WERI-Rb-1 (cell line): Measurements from ENCODE around the gene MYMK.

ENCODE experiments used
- DNase-seq: peaks from one replicate; pipeline ENCODE4 v3.0.0-alpha.2; 2020
- H3K27ac ChIP-seq: fragments of 250-450 bp; sonication (Bioruptor Pico); 2 replicates; pipeline ENCODE4 v1.5.1; 2020; ENCODE audit warnings: mild to moderate bottlenecking, moderate library complexity
- H3K27me3 ChIP-seq: fragments of 250-450 bp; sonication (Bioruptor Pico); 2 replicates; pipeline ENCODE4 v1.5.1; 2021; ENCODE audit warnings: mild to moderate bottlenecking, low read depth, moderate library complexity; ENCODE audit not compliant: insufficient read depth, severe bottlenecking
- H3K36me3 ChIP-seq: fragments of 250-450 bp; sonication (Bioruptor Pico); 2 replicates; pipeline ENCODE4 v1.5.1; 2020; ENCODE audit warnings: mild to moderate bottlenecking, moderate library complexity
- H3K4me3 ChIP-seq: 2 replicates; pipeline ENCODE4 v1.5.1; 2011; ENCODE audit warnings: low read depth, mild to moderate bottlenecking, control low read depth, low read length
- H3K9me3 ChIP-seq: fragments of 250-450 bp; sonication (Bioruptor Pico); 2 replicates; pipeline ENCODE4 v1.5.1; 2021; ENCODE audit warnings: mild to moderate bottlenecking, moderate library complexity; ENCODE audit not compliant: severe bottlenecking
- TF ChIP-seq, protein P1 (sequence below): IDR thresholded peaks from 2 replicates; pipeline ENCODE4 v1.5.1; 2011; ENCODE audit warnings: low read depth, mild to moderate bottlenecking, control low read depth, inconsistent platforms, low read length

MYMK gene

GRCh38 chr9:133524679-133525228, at the start of gene MYMK:
MYMK (minus strand) TSS chr9:133524959; CDS start chr9:133524844, 115 bp downstream.
- Histone ChIP-seq H3K4me3 (no peak within 1 kb of the TSS), H3K27ac (peak within 1 kb of the TSS; percentile 89), H3K9me3 (no peaks in the 10 kb centered on the region), H3K36me3 (no peaks in the 10 kb centered on the region), H3K27me3 (no peaks in the 10 kb centered on the region)
- TF ChIP-seq, protein P1, sequence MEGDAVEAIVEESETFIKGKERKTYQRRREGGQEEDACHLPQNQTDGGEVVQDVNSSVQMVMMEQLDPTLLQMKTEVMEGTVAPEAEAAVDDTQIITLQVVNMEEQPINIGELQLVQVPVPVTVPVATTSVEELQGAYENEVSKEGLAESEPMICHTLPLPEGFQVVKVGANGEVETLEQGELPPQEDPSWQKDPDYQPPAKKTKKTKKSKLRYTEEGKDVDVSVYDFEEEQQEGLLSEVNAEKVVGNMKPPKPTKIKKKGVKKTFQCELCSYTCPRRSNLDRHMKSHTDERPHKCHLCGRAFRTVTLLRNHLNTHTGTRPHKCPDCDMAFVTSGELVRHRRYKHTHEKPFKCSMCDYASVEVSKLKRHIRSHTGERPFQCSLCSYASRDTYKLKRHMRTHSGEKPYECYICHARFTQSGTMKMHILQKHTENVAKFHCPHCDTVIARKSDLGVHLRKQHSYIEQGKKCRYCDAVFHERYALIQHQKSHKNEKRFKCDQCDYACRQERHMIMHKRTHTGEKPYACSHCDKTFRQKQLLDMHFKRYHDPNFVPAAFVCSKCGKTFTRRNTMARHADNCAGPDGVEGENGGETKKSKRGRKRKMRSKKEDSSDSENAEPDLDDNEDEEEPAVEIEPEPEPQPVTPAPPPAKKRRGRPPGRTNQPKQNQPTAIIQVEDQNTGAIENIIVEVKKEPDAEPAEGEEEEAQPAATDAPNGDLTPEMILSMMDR: no peak
- no peak for DNase-seq

GRCh38 chr9:133573791-133574515, 49.2 kb upstream of the MYMK start:
- no peak for DNase-seq
- H3K9me3 ChIP-seq: no peaks in the 10 kb centered on the region
- TF ChIP-seq, protein P1: no peak
- no peaks in the 10 kb centered on the region for H3K36me3 ChIP-seq
- H3K27me3 ChIP-seq: no peaks in the 10 kb centered on the region
- no peak overlapping the region; the same call in none of the 2 replicates for H3K27ac ChIP-seq
- no peak overlapping the region for H3K4me3 ChIP-seq

- no peaks in the 10 kb centered on the region for H3K27me3 ChIP-seq
- H3K36me3 ChIP-seq: no peaks in the 10 kb centered on the region
- H3K4me3 ChIP-seq: no peak overlapping the region
- DNase-seq: no peak
- H3K27ac ChIP-seq: peak overlapping the region; percentile 20; the same call in 1 of the 2 replicates
- TF ChIP-seq, protein P1: no peak
- no peaks in the 10 kb centered on the region for H3K9me3 ChIP-seq
Observed at GRCh38 chr9:133572821-133573361, 48.1 kb upstream of the MYMK start.

DNA sequence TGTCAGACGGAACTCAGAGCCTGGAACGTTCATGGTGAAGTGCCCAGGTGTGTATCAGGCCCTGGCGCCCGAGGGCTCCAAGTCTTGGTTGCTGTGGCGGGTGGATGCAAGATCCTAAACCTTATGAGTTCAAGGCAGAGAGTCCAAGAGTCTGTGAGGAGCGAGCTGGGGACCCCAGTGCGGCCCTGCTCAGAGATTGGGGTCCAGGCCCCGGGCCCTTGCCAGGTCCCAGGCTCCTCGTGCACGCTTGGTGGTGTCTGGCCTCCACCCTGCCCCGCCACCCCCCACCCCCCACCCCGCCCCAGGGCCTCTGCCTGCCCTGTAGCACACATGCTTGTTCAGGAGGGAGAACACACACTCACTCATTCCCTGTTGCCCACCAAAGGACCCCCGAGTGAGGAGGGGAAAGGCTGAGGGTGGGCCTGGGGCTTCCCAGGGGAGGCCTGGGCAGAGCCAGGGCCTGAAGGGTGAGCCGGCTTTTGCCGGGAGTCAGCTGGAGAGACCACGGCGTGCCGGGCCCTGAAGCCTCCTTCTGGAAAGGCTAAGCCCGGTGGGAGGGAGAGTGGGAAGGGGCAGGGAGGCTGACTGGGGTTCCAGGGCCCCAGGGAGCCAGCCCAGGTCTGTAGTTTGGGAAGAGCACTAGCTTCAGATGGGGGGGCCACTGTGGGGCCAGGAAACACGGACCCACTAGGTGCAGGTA, 47.3 kb upstream of the MYMK start:
- TF ChIP-seq, protein P1: no peak
- H3K27me3 ChIP-seq: no peaks in the 10 kb centered on the region
- no peaks in the 10 kb centered on the region for H3K9me3 ChIP-seq
- no peak overlapping the region for H3K4me3 ChIP-seq
- no peaks in the 10 kb centered on the region for H3K36me3 ChIP-seq
- H3K27ac ChIP-seq: no peak overlapping the region; the same call in 1 of the 2 replicates
- no peak for DNase-seq

GRCh38 chr9:133571391-133571890, 46.7 kb upstream of the MYMK start:
- Histone ChIP-seq H3K27me3 (no peaks in the 10 kb centered on the region), H3K36me3 (no peaks in the 10 kb centered on the region), H3K9me3 (no peaks in the 10 kb centered on the region), H3K27ac (peak overlapping the region; percentile 88), H3K4me3 (no peak overlapping the region)
- no peak for DNase-seq
- TF ChIP-seq, protein P1: no peak
